ENCODE results near the gene SPACA6.

DNA sequence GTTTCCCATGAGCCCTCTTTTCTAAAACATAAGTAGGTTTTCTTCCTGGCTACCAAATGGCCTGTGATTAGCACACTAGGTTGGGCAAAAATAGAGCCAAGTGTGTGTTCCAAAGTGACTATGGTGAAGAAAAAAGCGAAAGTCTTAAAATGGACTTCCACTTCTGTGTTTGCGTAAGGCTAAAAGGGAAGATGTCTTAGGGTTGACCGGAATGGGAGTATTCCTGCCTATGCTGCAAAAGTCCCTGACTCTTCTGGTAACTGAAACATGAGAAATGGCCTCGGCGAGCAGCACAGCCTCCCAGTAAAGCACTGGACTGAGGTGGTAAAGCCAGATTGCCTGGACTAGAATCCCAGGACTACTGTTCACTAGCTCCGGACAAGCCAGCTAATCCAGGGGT is 61.0 kb downstream of the SPACA6 start:
- no peak for TF ChIP-seq CTCF (conservative IDR thresholded peaks at IDR 0.05 in 1 of 2, IDR thresholded peaks at IDR 0.05 in 1 of 2; ENCODE audit: low read depth in 1 of 2, low read length in 2 of 2)
- TF ChIP-seq EZH2 (IDR thresholded peaks at IDR 0.05; ENCODE audit: low read length, missing control alignments) = no peak

Measured in fibroblast of lung (primary cell).